Measurements from ENCODE around the gene PRKCZ. TPM values are rescaled to one million over a fixed set of nuclear protein-coding genes. Genes with fewer than 3 reads are reported as not detected.

Gene PRKCZ
- total RNA-seq, 3 donors from 2014 or later (not counting 1 experiment from before 2014, with no cell fraction given), result 25.1 to 37.1 (median 30.5) TPM

GRCh38 chr1:2110191-2110737 is 60.1 kb downstream of the PRKCZ start:
- H3K27me3 Mint-ChIP-seq (ENCODE audit: low read depth in 2 of 2), result no peaks in the 10 kb centered on the region
- no peak overlapping the region for H3K4me3 Mint-ChIP-seq
- ATAC-seq (no peak), DNase-seq (no peak)
- peaks cover 0 to 4% of the 10 kb centered on the region in 2 donors for H3K4me1 Mint-ChIP-seq
- no peaks in the 10 kb centered on the region for H3K36me3 Mint-ChIP-seq
- intact Hi-C loops (cut with micrococcal nuclease), result no loop called here
- no peak overlapping the region for H3K27ac Mint-ChIP-seq
- H3K9me3 Mint-ChIP-seq, result no peaks in the 10 kb centered on the region
- H3K4me1 ChIP-seq (ENCODE audit: control insufficient read depth, insufficient read depth, low read length), result peaks cover 16% of the 10 kb centered on the region
- no peak overlapping the region for H3K27ac ChIP-seq (ENCODE audit: low read length)
- no peaks in the 10 kb centered on the region for H3K9me3 ChIP-seq (ENCODE audit: control insufficient read depth, insufficient read depth, low read length)
- no peaks in the 10 kb centered on the region for H3K36me3 ChIP-seq (ENCODE audit: control insufficient read depth, insufficient read depth, low read length)
- no peak for TF ChIP-seq CTCF (IDR thresholded peaks at IDR 0.05)
- no peak overlapping the region for H3K4me3 ChIP-seq (ENCODE audit: low read length)
- H3K27me3 ChIP-seq (ENCODE audit: control insufficient read depth, insufficient read depth, low read length), result no peaks in the 10 kb centered on the region
- WGBS (ENCODE audit: insufficient coverage), result 93% methylated on average over 17 of the region's 18 CpGs

- no peak overlapping the region for H3K27ac Mint-ChIP-seq
Measured at GRCh38 chr1:2110738-2111673, 60.8 kb downstream of the PRKCZ start.

GRCh38 chr1:2111674-2112035 is 61.4 kb downstream of the PRKCZ start:
- H3K4me3 Mint-ChIP-seq, result no peak overlapping the region
- H3K27ac Mint-ChIP-seq, result no peak overlapping the region
- no peaks in the 10 kb centered on the region for H3K27me3 Mint-ChIP-seq (ENCODE audit: low read depth in 2 of 2)
- Histone ChIP-seq H3K4me1 (ENCODE audit: control insufficient read depth, insufficient read depth, low read length) (peaks cover 16% of the 10 kb centered on the region), H3K27ac (ENCODE audit: low read length) (no peak overlapping the region), H3K9me3 (ENCODE audit: control insufficient read depth, insufficient read depth, low read length) (no peaks in the 10 kb centered on the region), H3K36me3 (ENCODE audit: control insufficient read depth, insufficient read depth, low read length) (no peaks in the 10 kb centered on the region), H3K4me3 (ENCODE audit: low read length) (no peak overlapping the region), H3K27me3 (ENCODE audit: control insufficient read depth, insufficient read depth, low read length) (no peaks in the 10 kb centered on the region)
- no peak for TF ChIP-seq CTCF (IDR thresholded peaks at IDR 0.05)
- 93% methylated on average over 15 of the region's 15 CpGs for WGBS (ENCODE audit: insufficient coverage)
- ATAC-seq, result no peak
- intact Hi-C loops (cut with micrococcal nuclease), result no loop called here
- H3K9me3 Mint-ChIP-seq, result no peaks in the 10 kb centered on the region
- no peaks in the 10 kb centered on the region for H3K36me3 Mint-ChIP-seq
- no peak for DNase-seq
- peaks cover 0 to 4% of the 10 kb centered on the region in 2 donors for H3K4me1 Mint-ChIP-seq

More at GRCh38 chr1:2110738-2111673, 60.8 kb downstream of the PRKCZ start:
- Histone ChIP-seq H3K4me3 (ENCODE audit: low read length) (no peak overlapping the region), H3K27ac (ENCODE audit: low read length) (no peak overlapping the region), H3K4me1 (ENCODE audit: control insufficient read depth, insufficient read depth, low read length) (peaks cover 16% of the 10 kb centered on the region), H3K9me3 (ENCODE audit: control insufficient read depth, insufficient read depth, low read length) (no peaks in the 10 kb centered on the region), H3K36me3 (ENCODE audit: control insufficient read depth, insufficient read depth, low read length) (no peaks in the 10 kb centered on the region), H3K27me3 (ENCODE audit: control insufficient read depth, insufficient read depth, low read length) (no peaks in the 10 kb centered on the region)
- no peaks in the 10 kb centered on the region for H3K9me3 Mint-ChIP-seq
- H3K4me3 Mint-ChIP-seq, result no peak overlapping the region
- H3K4me1 Mint-ChIP-seq, result peaks cover 0 to 4% of the 10 kb centered on the region in 2 donors
- no peaks in the 10 kb centered on the region for H3K27me3 Mint-ChIP-seq (ENCODE audit: low read depth in 2 of 2)
- no peaks in the 10 kb centered on the region for H3K36me3 Mint-ChIP-seq
- ATAC-seq, result no peak
- TF ChIP-seq CTCF (IDR thresholded peaks at IDR 0.05), result no peak
- DNase-seq, result no peak
- intact Hi-C loops (cut with micrococcal nuclease), result no loop called here
- 93% methylated on average over 28 of the region's 28 CpGs for WGBS (ENCODE audit: insufficient coverage)
